ENCODE data around the gene SPZ1.

DNA sequence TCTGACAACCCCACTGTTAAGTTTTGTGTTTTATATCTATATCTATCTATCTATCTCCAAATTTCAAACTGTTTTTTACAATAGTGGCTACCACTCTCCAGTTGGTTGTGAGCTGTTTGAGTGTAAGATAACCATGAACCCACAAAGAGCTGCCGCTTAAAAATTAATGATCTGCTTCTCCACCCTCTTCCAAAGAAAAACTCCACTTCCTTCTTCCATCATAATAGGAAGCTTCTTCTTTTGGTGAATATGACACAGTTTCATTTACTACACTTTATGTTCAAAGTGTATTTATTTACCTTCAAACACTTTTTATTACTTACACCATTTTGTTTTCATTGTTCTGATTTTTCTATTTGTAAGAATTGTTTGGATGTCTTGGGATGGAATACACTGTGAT lies 37.9 kb downstream of the SPZ1 start:
- TF ChIP-seq, protein P1, sequence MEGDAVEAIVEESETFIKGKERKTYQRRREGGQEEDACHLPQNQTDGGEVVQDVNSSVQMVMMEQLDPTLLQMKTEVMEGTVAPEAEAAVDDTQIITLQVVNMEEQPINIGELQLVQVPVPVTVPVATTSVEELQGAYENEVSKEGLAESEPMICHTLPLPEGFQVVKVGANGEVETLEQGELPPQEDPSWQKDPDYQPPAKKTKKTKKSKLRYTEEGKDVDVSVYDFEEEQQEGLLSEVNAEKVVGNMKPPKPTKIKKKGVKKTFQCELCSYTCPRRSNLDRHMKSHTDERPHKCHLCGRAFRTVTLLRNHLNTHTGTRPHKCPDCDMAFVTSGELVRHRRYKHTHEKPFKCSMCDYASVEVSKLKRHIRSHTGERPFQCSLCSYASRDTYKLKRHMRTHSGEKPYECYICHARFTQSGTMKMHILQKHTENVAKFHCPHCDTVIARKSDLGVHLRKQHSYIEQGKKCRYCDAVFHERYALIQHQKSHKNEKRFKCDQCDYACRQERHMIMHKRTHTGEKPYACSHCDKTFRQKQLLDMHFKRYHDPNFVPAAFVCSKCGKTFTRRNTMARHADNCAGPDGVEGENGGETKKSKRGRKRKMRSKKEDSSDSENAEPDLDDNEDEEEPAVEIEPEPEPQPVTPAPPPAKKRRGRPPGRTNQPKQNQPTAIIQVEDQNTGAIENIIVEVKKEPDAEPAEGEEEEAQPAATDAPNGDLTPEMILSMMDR (IDR thresholded peaks at IDR 0.05) = no peak
- no peak for TF ChIP-seq POLR2AphosphoS5 (IDR thresholded peaks at IDR 0.05)
- no peak for TF ChIP-seq POLR2A (IDR thresholded peaks at IDR 0.05)

Measured in prostate gland (tissue), 2 donors.